Dendritic cell treated with granulocyte-macrophage colony-stimulating factor and Interleukin-4, amounts not matched to agents 40 ng/mL and 50 ng/mL, for 4 days (primary cell): ENCODE data around the gene TMA7B.

Source experiments
- H3K27ac Mint-ChIP-seq: one replicate; pipeline ENCODE4 v1.8.0; 2022; ENCODE audit warnings: mild to moderate bottlenecking, mixed read lengths
- H3K27me3 Mint-ChIP-seq: one replicate; pipeline ENCODE4 v1.8.0; 2022; ENCODE audit warnings: mild to moderate bottlenecking, mixed read lengths
- H3K36me3 Mint-ChIP-seq: one replicate; pipeline ENCODE4 v1.8.0; 2022; ENCODE audit warnings: low read depth, mixed read lengths
- H3K4me1 Mint-ChIP-seq: one replicate; pipeline ENCODE4 v1.8.0; 2022; ENCODE audit warnings: low read depth, mixed read lengths
- H3K4me3 Mint-ChIP-seq: one replicate; pipeline ENCODE4 v1.8.0; 2022; ENCODE audit warnings: mild to moderate bottlenecking, moderate library complexity, mixed read lengths
- H3K9me3 Mint-ChIP-seq: one replicate; pipeline ENCODE4 v1.8.0; 2022; ENCODE audit warnings: mixed read lengths
- intact Hi-C: fragments of 100-400 bp; cut with micrococcal nuclease; formaldehyde crosslinking; loops from one replicate; pipeline ENCODE4 v1.15.0; 2022

The TMA7B gene

DNA sequence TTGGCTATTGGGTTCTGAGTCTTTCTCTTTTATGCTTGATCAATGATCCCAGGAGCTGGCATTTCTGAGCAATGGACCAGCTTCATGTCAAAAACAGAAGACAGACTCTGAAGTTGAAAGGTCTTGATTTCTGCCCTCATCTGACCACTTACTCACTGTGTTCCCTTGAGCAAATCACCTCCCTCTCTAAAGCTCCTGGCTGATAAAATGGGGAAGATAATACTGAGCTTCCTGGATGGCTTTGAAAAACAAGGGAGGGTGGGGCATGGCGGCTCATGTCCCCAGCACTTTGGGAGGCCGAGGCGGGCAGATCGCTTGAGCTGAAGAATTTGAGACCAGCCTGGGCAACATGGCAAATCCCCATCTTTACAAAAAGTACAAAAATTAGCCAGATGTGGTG is 40.9 kb downstream of the TMA7B start:
- Mint-ChIP-seq H3K27ac (no peak overlapping the region), H3K36me3 (no peaks in the 10 kb centered on the region), H3K9me3 (no peaks in the 10 kb centered on the region), H3K27me3 (peaks cover 83% of the 10 kb centered on the region), H3K4me3 (no peak overlapping the region), H3K4me1 (peaks cover 10% of the 10 kb centered on the region)
- intact Hi-C loops: loop anchor here (10.0 kb wide), 1 partner anchor 56 kb away; no protein-coding TSS in a partner anchor

DNA sequence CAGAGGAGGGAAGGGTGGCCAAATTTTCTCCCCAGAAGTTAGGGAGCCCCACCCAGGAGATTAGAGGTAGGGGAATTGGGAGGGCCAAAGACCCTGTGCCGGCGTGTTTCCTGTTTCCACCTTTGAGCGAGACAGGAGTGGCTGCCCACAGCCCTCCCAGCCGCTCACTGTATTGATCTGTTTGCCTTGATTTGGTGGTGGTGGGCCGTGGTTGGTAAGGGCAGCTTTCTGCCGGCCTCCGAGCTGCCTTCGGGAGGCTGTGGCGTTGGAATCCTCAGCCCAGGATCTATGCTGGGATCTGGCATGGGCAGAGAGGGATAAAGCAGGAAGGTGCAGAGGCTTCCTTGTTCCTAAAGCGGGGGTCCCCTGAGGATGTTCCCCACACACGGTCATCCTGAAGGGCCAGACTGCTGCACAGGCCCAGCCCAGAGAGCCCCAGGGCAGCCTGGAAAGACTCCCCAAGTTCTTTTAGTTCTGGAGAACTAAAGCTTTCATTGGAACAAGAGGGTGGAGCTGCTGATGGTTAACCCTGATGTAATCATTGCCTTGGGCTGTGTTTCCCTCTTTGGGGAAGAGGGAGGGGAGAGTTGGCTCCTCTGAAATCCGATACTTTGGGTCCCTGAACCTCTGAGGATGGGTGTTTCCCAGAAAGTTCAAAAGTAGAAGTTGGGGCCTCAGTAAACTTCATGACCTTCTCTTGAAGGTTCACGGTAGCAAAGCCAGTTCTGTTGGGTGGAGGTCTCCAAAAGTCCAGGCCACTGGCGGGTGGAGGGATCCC is 41.8 kb downstream of the TMA7B start:
- Mint-ChIP-seq H3K9me3 (no peaks in the 10 kb centered on the region), H3K4me3 (no peak overlapping the region), H3K27ac (no peak overlapping the region), H3K27me3 (peaks cover 81% of the 10 kb centered on the region), H3K36me3 (no peaks in the 10 kb centered on the region), H3K4me1 (peaks cover 16% of the 10 kb centered on the region)
- intact Hi-C loops: loop anchor here (10.0 kb wide), 1 partner anchor 57 kb away; no protein-coding TSS in a partner anchor

DNA sequence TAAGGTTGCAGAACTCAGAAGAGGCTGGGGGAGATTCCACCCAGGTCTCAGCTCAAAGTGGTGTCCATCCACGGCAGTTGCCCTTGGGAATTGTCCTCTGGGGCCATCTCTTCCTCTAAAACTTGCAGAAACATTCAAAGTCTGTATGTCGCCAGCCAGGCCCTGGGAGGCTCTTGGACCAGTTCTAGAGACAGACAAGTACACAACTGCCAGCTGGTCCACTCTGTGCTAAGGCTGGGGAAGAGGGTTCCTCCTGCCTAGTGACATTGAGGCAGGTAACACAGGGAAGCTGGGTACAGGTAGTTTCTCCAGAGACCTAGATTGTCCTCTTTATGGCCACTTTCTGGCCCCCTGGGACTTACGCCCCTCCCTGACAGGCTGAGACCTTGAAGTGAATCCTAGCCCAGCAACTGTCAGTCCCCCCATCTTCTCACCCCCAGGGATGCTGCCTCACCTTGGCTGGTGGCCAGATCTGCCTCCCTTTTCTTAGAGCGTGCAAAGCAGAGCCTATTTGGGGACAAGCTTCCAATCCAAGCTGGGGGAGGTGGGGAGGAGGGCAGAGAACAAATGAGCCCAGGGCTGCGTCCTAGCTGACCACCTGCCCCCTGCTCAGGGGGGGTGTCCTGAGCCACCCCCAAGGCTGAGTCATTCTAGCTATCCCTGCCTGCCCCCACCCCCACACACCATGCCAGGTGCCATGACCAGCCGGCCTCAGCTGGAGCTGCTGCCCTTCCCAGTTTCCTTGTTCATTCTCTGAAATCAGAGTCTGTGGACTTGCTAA is 42.9 kb downstream of the TMA7B start:
- H3K27me3 Mint-ChIP-seq: peaks cover 76% of the 10 kb centered on the region
- intact Hi-C loops: loop anchor here (10.0 kb wide), 1 partner anchor 58 kb away; no protein-coding TSS in a partner anchor

DNA sequence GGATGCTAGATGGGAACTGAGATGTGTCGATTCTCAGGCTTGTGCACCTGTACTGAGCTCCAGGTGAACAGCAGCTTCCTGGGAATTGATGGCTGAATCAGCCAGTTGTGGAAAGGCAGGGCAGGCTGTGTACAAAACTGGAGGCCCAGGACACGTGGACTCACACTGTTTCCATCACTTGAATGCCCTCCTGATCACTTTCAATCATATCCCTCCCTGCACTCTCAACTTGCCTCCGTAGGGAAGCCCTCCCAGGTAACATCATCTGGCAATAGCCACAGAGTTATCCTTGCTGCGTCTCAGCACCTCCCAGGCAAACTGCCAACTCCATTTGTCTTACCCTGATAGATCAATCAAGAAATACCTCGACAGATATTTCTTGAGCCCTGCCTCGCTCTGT is 44.6 kb downstream of the TMA7B start:
- peaks cover 44% of the 10 kb centered on the region for H3K4me1 Mint-ChIP-seq
- no peaks in the 10 kb centered on the region for H3K36me3 Mint-ChIP-seq
- no peak overlapping the region for H3K4me3 Mint-ChIP-seq
- H3K27ac Mint-ChIP-seq: no peak overlapping the region
- H3K27me3 Mint-ChIP-seq: peaks cover 77% of the 10 kb centered on the region
- intact Hi-C loops: loop anchor here (10.0 kb wide), 1 partner anchor 60 kb away; no protein-coding TSS in a partner anchor
- H3K9me3 Mint-ChIP-seq: no peaks in the 10 kb centered on the region

More for the DNA sequence above, 42.9 kb downstream of the TMA7B start:
- Mint-ChIP-seq H3K36me3 (no peaks in the 10 kb centered on the region), H3K27ac (no peak overlapping the region), H3K9me3 (no peaks in the 10 kb centered on the region), H3K4me1 (peaks cover 27% of the 10 kb centered on the region), H3K4me3 (no peak overlapping the region)

DNA sequence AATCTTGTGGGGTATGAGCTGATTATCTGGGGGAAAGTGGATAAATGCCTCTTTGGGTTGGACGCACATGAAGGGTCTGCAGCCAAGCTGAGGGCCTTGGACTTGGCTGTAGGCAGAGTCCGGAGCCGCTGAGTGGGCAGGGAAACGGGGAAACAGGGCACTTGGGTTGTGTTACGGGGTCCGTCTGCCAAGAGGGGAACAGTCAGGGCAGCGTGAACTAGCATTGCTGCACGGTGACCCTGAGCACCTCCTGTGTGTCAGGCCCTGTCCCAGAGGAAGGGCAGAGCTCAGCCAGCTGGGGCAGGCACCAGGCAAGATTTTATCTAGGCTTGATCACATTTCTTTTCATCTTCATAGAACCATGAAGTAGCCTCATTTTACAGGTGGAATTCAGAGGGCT is 46.4 kb downstream of the TMA7B start:
- Mint-ChIP-seq H3K36me3 (no peaks in the 10 kb centered on the region), H3K4me3 (no peak overlapping the region), H3K27me3 (peaks cover 74% of the 10 kb centered on the region)

DNA sequence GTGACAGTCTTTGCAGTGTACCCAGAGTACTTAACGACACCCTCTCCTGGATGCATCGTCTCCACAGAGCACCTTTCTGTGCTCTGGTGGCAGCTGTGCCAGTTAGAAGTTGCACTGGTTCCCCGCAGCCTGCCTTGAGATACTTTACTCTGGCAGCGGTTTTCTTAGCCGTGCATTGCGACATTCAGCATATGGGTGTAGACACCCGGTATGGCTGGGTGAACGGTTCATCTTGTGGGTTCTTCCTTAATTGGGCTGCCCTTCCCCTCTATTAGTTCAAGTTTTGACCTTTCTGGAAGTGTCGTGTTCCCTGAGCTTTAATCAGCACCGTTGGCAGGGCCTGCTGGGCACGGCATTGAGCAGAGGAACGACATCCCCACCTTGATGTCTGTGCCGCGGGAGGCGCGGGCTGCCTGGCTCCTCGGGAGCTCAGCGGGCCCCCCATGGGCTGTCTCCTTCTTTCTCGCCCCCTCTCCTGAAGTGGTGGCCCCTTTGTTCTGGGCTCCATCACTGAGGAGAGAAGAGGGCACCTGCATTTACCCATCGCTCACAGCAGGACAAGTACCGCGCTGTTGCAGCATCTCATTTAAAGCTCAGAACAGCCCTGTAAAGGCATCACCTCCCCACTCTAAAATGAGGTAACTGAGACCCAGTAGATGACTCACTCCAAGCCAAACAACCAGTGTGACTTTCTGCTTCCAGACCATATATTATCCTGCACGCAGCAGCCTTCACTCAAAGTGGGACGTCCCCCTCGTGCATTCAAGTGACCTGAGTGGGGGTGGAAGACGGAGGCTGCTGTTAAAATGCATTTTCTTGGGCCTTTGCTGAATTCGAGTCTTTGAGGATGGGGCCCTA is 47.9 kb downstream of the TMA7B start:
- intact Hi-C loops: loop anchor here (10.0 kb wide), 1 partner anchor 63 kb away; no protein-coding TSS in a partner anchor
- Mint-ChIP-seq H3K27me3 (peaks cover 65% of the 10 kb centered on the region), H3K36me3 (no peaks in the 10 kb centered on the region), H3K27ac (peak overlapping the region; percentile 35), H3K9me3 (no peaks in the 10 kb centered on the region), H3K4me1 (peaks cover 40% of the 10 kb centered on the region), H3K4me3 (peak overlapping the region; percentile 33)

More for the DNA sequence above, 46.4 kb downstream of the TMA7B start:
- peaks cover 49% of the 10 kb centered on the region for H3K4me1 Mint-ChIP-seq
- no peaks in the 10 kb centered on the region for H3K9me3 Mint-ChIP-seq
- H3K27ac Mint-ChIP-seq: no peak overlapping the region
- intact Hi-C loops: loop anchor here (10.0 kb wide), 1 partner anchor 62 kb away; no protein-coding TSS in a partner anchor

DNA sequence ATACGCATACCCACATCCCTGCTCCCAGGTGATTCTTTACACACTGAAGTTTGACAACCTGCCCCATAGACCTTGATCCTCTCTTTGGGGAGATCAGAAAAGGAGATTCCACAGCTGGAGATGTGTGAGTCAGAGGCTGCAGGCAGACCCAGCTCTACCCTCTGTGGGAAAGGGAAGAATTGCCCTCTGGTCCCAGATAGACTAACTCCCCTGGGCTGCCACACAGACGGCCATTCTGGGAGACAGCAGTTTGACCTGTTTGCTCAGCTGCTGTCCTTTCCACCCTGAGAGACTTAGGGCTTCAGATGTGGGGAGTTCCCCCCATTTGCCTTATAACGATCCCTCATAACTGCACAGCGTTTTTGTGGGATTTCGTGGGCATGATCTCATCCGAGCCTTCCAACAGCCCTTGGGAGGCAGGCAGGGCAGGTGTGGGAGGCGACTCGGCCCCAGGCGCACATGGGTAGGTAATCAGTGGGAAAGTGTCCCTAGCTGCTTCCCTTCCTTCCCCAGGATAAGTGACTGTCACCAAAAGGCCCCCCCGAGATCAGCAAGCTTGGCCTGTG is 48.6 kb downstream of the TMA7B start:
- no peak overlapping the region for H3K27ac Mint-ChIP-seq
- peaks cover 40% of the 10 kb centered on the region for H3K4me1 Mint-ChIP-seq
- no peaks in the 10 kb centered on the region for H3K9me3 Mint-ChIP-seq
- no peaks in the 10 kb centered on the region for H3K36me3 Mint-ChIP-seq
- intact Hi-C loops: loop anchor here (10.0 kb wide), 1 partner anchor 64 kb away; no protein-coding TSS in a partner anchor
- H3K4me3 Mint-ChIP-seq: no peak overlapping the region
- peaks cover 65% of the 10 kb centered on the region for H3K27me3 Mint-ChIP-seq

DNA sequence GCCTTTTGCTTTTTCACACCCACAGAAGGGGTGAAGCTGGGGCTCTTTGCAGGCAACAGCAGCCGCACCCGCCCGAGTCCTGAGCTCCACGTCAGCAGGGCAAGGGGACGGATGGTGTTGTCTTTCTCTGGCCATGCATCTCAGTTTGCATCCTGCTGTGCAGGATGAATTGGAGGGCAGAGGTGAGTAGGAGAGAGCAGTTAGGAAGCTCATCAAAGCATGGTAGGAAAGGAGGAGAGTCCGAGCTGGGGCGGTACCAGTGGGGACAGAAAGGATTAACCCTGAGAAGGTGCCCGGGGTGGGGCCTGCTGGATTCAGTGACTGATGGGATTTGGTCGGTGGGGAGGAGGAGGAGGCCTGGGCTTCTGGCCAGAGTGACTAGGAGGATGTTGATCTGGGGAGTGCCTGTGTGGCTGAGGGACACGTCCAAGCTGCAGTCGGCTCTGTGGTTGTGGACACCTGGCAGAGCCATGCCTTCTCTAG is 49.1 kb downstream of the TMA7B start:
- H3K9me3 Mint-ChIP-seq: no peaks in the 10 kb centered on the region
- peaks cover 64% of the 10 kb centered on the region for H3K27me3 Mint-ChIP-seq
- no peak overlapping the region for H3K27ac Mint-ChIP-seq
- intact Hi-C loops: loop anchor here (10.0 kb wide), 1 partner anchor 65 kb away; no protein-coding TSS in a partner anchor
- peaks cover 40% of the 10 kb centered on the region for H3K4me1 Mint-ChIP-seq
- no peak overlapping the region for H3K4me3 Mint-ChIP-seq
- H3K36me3 Mint-ChIP-seq: no peaks in the 10 kb centered on the region

DNA sequence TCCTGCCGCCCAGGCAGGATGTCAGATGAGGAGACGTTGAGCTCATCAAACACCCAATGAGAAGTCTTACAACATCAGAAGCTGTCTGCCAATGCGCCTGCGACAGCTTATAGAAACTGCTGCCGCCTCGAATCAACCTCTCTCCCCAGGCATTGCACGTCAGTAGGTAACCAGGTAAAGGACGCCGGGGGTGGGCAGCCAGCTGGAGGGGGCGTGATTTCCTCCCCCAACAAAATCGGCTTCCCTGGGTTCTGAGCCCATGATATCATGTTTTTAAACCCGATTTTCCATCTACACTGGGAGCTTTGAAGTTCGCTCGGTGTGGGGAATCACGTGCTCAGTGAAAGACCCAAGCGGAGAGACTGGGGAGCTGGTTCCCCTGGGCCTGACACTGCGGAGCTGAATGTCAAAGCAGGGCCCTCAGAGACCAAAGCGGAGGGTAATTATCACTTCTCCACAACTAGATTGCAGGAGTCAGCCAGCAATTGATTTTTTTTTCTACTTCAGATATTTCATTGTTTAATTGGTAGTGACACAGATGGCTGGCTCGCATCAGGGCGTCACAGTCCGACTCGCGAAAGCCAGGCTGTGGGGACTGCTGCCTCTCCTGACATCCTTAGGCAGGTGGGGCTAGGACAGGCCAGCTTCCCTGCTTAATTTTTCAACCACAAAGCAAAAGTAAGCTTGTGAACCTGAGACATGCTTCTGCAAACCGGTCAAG is 49.9 kb downstream of the TMA7B start:
- Mint-ChIP-seq H3K9me3 (no peaks in the 10 kb centered on the region), H3K36me3 (no peaks in the 10 kb centered on the region), H3K4me3 (no peak overlapping the region), H3K4me1 (peaks cover 40% of the 10 kb centered on the region), H3K27ac (no peak overlapping the region), H3K27me3 (peaks cover 58% of the 10 kb centered on the region)
- intact Hi-C loops: loop anchor here (10.0 kb wide), 1 partner anchor 65 kb away; no protein-coding TSS in a partner anchor

DNA sequence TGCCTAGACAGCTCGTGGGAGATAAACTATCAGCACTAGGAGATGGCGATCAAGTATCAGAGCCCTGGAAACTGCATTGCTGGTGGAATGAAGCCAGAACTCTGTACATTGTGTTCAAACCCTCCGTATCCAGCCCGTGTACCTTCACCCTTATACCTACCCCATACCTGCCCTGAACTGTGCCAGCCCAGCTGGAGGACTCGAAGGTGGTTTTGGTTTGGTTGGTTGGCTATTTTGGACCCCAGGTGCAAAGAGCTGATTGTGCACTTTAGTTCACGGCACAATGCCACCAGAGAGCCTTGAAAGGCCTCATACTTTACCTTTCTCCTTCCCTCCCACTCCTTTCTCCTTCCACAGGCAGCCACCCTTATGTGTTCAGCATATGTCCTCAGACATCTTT is 50.5 kb downstream of the TMA7B start:
- H3K36me3 Mint-ChIP-seq: no peaks in the 10 kb centered on the region
- intact Hi-C loops: no loop called here
- H3K27ac Mint-ChIP-seq: no peak overlapping the region
- H3K4me3 Mint-ChIP-seq: no peak overlapping the region
- peaks cover 57% of the 10 kb centered on the region for H3K27me3 Mint-ChIP-seq
- H3K4me1 Mint-ChIP-seq: peaks cover 40% of the 10 kb centered on the region
- no peaks in the 10 kb centered on the region for H3K9me3 Mint-ChIP-seq
